ENCODE data around the gene SMC6. TPM values are rescaled to one million over a fixed set of nuclear protein-coding genes. Genes with fewer than 3 reads are reported as not detected.

The SMC6 gene
- total RNA-seq, 1 donor from 2014 or later = 26.8 TPM

DNA sequence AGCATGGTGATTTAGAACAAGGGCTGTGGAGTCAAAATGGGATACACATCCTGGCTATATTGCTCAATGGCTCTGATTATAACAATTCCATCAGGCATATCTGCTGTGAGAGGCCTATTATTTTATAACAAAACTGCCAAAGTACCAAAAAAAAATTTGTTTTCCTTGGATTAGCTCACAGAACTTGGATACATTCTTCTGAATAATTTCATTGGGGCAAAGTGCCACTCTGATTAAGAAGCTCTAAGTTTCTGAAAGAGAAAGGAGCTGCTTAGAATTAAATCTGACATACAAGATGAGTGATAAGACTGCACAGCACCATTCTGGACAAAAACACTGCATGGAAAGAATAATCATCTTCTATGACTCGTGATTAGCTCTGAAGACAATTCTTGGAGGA lies 85.7 kb downstream of the SMC6 start:
- no peak for TF ChIP-seq CTCF (IDR thresholded peaks at IDR 0.05; ENCODE audit: unreplicated experiment)
- DNase-seq (ENCODE audit: low spot score, unreplicated experiment) = no peak
- Mint-ChIP-seq H3K27me3 (no peaks in the 10 kb centered on the region), H3K4me1 (ENCODE audit: low read depth) (no peaks in the 10 kb centered on the region), H3K27ac (no peak overlapping the region), H3K36me3 (ENCODE audit: insufficient read depth) (peaks cover 6% of the 10 kb centered on the region), H3K9me3 (ENCODE audit: low read depth) (no peaks in the 10 kb centered on the region), H3K4me3 (ENCODE audit: low read depth) (no peak overlapping the region)

DNA sequence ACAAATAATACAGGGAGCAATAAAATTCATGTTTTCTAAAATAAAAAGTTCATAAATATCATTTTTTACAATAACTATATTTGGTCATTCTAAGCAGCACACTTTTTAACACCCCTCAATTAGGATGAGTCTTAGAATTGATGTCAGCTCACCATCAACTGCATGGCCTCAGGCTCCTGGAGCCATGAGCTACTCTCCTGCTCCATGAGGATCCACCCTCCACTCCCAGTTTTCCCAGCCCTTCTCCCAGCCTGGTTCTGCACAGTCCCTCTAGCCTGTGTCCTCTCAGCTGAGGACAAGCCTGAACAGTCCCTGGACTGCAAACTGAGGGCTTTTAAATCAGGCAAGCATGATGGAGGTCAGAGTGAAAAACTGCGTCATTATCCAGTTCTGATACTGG lies 89.1 kb downstream of the SMC6 start:
- Mint-ChIP-seq H3K27ac (no peak overlapping the region), H3K27me3 (no peaks in the 10 kb centered on the region), H3K4me3 (ENCODE audit: low read depth) (no peak overlapping the region), H3K9me3 (ENCODE audit: low read depth) (no peaks in the 10 kb centered on the region), H3K36me3 (ENCODE audit: insufficient read depth) (peaks cover 9% of the 10 kb centered on the region), H3K4me1 (ENCODE audit: low read depth) (no peaks in the 10 kb centered on the region)
- TF ChIP-seq CTCF (IDR thresholded peaks at IDR 0.05; ENCODE audit: unreplicated experiment) = no peak
- DNase-seq (ENCODE audit: low spot score, unreplicated experiment) = no peak

GRCh38 chr2:17662723-17663122 lies 90.9 kb downstream of the SMC6 start:
- no peak overlapping the region for H3K27ac Mint-ChIP-seq
- no peak overlapping the region for H3K4me3 Mint-ChIP-seq (ENCODE audit: low read depth)
- DNase-seq (ENCODE audit: low spot score, unreplicated experiment) = no peak
- H3K27me3 Mint-ChIP-seq = no peaks in the 10 kb centered on the region
- TF ChIP-seq CTCF (IDR thresholded peaks at IDR 0.05; ENCODE audit: unreplicated experiment) = no peak
- no peaks in the 10 kb centered on the region for H3K4me1 Mint-ChIP-seq (ENCODE audit: low read depth)
- H3K9me3 Mint-ChIP-seq (ENCODE audit: low read depth) = no peaks in the 10 kb centered on the region
- peaks cover 4% of the 10 kb centered on the region for H3K36me3 Mint-ChIP-seq (ENCODE audit: insufficient read depth)

GRCh38 chr2:17661460-17661859 lies 92.2 kb downstream of the SMC6 start:
- H3K27ac Mint-ChIP-seq = no peak overlapping the region
- no peaks in the 10 kb centered on the region for H3K4me1 Mint-ChIP-seq (ENCODE audit: low read depth)
- no peaks in the 10 kb centered on the region for H3K27me3 Mint-ChIP-seq
- no peaks in the 10 kb centered on the region for H3K9me3 Mint-ChIP-seq (ENCODE audit: low read depth)
- no peak overlapping the region for H3K4me3 Mint-ChIP-seq (ENCODE audit: low read depth)
- no peak for TF ChIP-seq CTCF (IDR thresholded peaks at IDR 0.05; ENCODE audit: unreplicated experiment)
- DNase-seq (ENCODE audit: low spot score, unreplicated experiment) = no peak
- peaks cover 4% of the 10 kb centered on the region for H3K36me3 Mint-ChIP-seq (ENCODE audit: insufficient read depth)

DNA sequence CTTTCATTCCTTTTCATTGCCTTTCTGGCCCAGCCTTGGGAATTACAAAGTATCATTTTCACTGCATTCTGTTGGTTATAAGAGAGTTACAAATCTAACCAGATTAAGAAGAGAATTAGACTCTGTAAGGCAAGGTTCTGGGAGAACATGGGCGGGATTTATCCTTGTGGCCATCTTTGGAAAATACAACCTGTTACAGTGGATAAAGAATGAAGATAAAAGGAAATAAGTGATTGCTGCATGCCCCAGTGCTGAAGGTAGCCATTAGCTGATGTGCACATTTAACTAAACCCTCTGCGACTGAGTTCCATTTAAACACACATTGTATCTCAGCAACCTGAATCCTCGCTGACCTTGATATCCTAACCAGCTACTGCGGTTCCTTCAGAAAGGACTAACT lies 93.4 kb downstream of the SMC6 start:
- TF ChIP-seq CTCF (IDR thresholded peaks at IDR 0.05; ENCODE audit: unreplicated experiment) = no peak
- Mint-ChIP-seq H3K9me3 (ENCODE audit: low read depth) (no peaks in the 10 kb centered on the region), H3K4me1 (ENCODE audit: low read depth) (no peaks in the 10 kb centered on the region), H3K36me3 (ENCODE audit: insufficient read depth) (peaks cover 4% of the 10 kb centered on the region), H3K27me3 (no peaks in the 10 kb centered on the region), H3K27ac (no peak overlapping the region), H3K4me3 (ENCODE audit: low read depth) (no peak overlapping the region)
- DNase-seq (ENCODE audit: low spot score, unreplicated experiment) = no peak

Data from progenitor cell of endocrine pancreas (in vitro differentiated cells).